SHP77 (cell line): Measurements from ENCODE around the gene SSBP2.
"Not testable (repeated sequence)": the region's sequence is repeated elsewhere in the genome, so short reads cannot be mapped to it uniquely, and the experiment has no call there.

ENCODE experiments used
- DNase-seq, 2 experiments: peaks; one replicate each; lab custom pipeline; 2025; lab: John Stamatoyannopoulos, UW

The SSBP2 gene

GRCh38 chr5:81656783-81657182 lies 94.1 kb downstream of the SSBP2 start:
- no peak for DNase-seq

GRCh38 chr5:81650987-81651386 lies 99.9 kb downstream of the SSBP2 start:
- DNase-seq: no peak

- DNase-seq: no peak
Observed at GRCh38 chr5:81646469-81646995, 104.4 kb downstream of the SSBP2 start.

GRCh38 chr5:81642210-81642609 lies 108.7 kb downstream of the SSBP2 start:
- no peak for DNase-seq

- no peak for DNase-seq
Observed at GRCh38 chr5:81639556-81639955, 111.3 kb downstream of the SSBP2 start.

- DNase-seq: no peak
Observed at GRCh38 chr5:81638471-81638870, 112.4 kb downstream of the SSBP2 start.

- DNase-seq: no peak
Observed at GRCh38 chr5:81633891-81634290, 117.0 kb downstream of the SSBP2 start.

- no peak for DNase-seq
Observed at GRCh38 chr5:81633471-81633870, 117.4 kb downstream of the SSBP2 start.

GRCh38 chr5:81632679-81633078 lies 118.2 kb downstream of the SSBP2 start:
- no peak for DNase-seq

GRCh38 chr5:81631621-81632020 lies 119.3 kb downstream of the SSBP2 start:
- DNase-seq: no peak

- DNase-seq: no peak
Observed at GRCh38 chr5:81631124-81631523, 119.8 kb downstream of the SSBP2 start.

- DNase-seq: no peak
Observed at GRCh38 chr5:81630684-81631083, 120.2 kb downstream of the SSBP2 start.

GRCh38 chr5:81629986-81630385 lies 120.9 kb downstream of the SSBP2 start:
- DNase-seq: no peak

- DNase-seq: not testable (repeated sequence)
Observed at GRCh38 chr5:81628061-81628460, 122.8 kb downstream of the SSBP2 start.

- DNase-seq: no peak
Observed at GRCh38 chr5:81626524-81626923, 124.4 kb downstream of the SSBP2 start.

- DNase-seq: no peak
Observed at GRCh38 chr5:81609810-81610375, 141.0 kb downstream of the SSBP2 start.

GRCh38 chr5:81608976-81609375 lies 141.9 kb downstream of the SSBP2 start:
- no peak for DNase-seq

GRCh38 chr5:81607693-81608092 lies 143.2 kb downstream of the SSBP2 start:
- no peak for DNase-seq

- DNase-seq: no peak
Observed at GRCh38 chr5:81606150-81606549, 144.7 kb downstream of the SSBP2 start.

- no peak for DNase-seq
Observed at GRCh38 chr5:81605299-81605698, 145.6 kb downstream of the SSBP2 start.

GRCh38 chr5:81604193-81604592 lies 146.7 kb downstream of the SSBP2 start:
- no peak for DNase-seq

- no peak for DNase-seq
Observed at GRCh38 chr5:81601919-81602318, 149.0 kb downstream of the SSBP2 start.

GRCh38 chr5:81592085-81592484 lies 158.8 kb downstream of the SSBP2 start:
- DNase-seq: peak; percentile 42 to 67
